HEK293T (cell line): ENCODE measurements around the gene ACTRT2.

Source experiments
- CTCF ChIA-PET: fragments of 350-600 bp; formaldehyde crosslinking; extraction: SDS; loops from one replicate; lab custom pipeline; 2021; ENCODE audit warnings: antibody characterized with exemption, inconsistent platforms; lab: Yijun Ruan, JAX
- POLR2A ChIA-PET: fragments of 350-600 bp; formaldehyde crosslinking; extraction: SDS; loops from one replicate; lab custom pipeline; 2020; ENCODE audit warnings: antibody characterized with exemption, inconsistent platforms; lab: Yijun Ruan, JAX
- DNase-seq: peaks from one replicate; pipeline ENCODE4 v3.0.0; 2012; ENCODE audit warnings: mixed read lengths; ENCODE audit errors: extremely low spot score
- ARNT ChIP-seq: fragments of 450-650 bp; IDR thresholded peaks from 2 replicates; pipeline ENCODE4 v1.6.1; 2017; ENCODE audit warnings: mild to moderate bottlenecking
- BHLHE40 ChIP-seq: fragments of 450-650 bp; IDR thresholded peaks from 2 replicates; pipeline ENCODE4 v1.6.1; 2016; ENCODE audit warnings: mild to moderate bottlenecking, moderate library complexity, borderline replicate concordance
- CTBP1 ChIP-seq: fragments of 450-650 bp; IDR thresholded peaks from 2 replicates; pipeline ENCODE4 v1.6.1; 2016; ENCODE audit warnings: borderline replicate concordance
- ELF4 ChIP-seq: fragments of 450-650 bp; IDR thresholded peaks from 2 replicates; pipeline ENCODE4 v1.6.1; 2017; ENCODE audit warnings: antibody characterized with exemption
- FOXA1 ChIP-seq: fragments of 450-650 bp; IDR thresholded peaks from 2 replicates; pipeline ENCODE4 v1.6.1; 2016; ENCODE audit warnings: mild to moderate bottlenecking
- FOXK2 ChIP-seq: fragments of 450-650 bp; IDR thresholded peaks from 2 replicates; pipeline ENCODE4 v1.6.1; 2016; ENCODE audit warnings: mild to moderate bottlenecking
- FOXM1 ChIP-seq: fragments of 450-650 bp; IDR thresholded peaks from 2 replicates; pipeline ENCODE4 v1.6.1; 2017; ENCODE audit warnings: mild to moderate bottlenecking, borderline replicate concordance
- HDGF ChIP-seq: fragments of 450-650 bp; IDR thresholded peaks from 2 replicates; pipeline ENCODE4 v1.6.1; 2017; ENCODE audit warnings: antibody characterized with exemption, borderline replicate concordance
- L3MBTL2 ChIP-seq: fragments of 450-650 bp; conservative IDR thresholded peaks from 2 replicates; pipeline ENCODE4 v1.6.1; 2016; ENCODE audit warnings: mild to moderate bottlenecking
- LEF1 ChIP-seq: fragments of 450-650 bp; IDR thresholded peaks from 2 replicates; pipeline ENCODE4 v1.6.1; 2017; ENCODE audit warnings: mild to moderate bottlenecking, borderline replicate concordance
- NFRKB ChIP-seq: fragments of 450-650 bp; IDR thresholded peaks from 2 replicates; pipeline ENCODE4 v1.6.1; 2016; ENCODE audit warnings: mild to moderate bottlenecking, moderate library complexity
- SP1 ChIP-seq: fragments of 450-650 bp; IDR thresholded peaks from 2 replicates; pipeline ENCODE4 v1.6.1; 2017
- SUZ12 ChIP-seq: fragments of 450-650 bp; IDR thresholded peaks from 2 replicates; pipeline ENCODE4 v1.6.1; 2016; ENCODE audit warnings: mild to moderate bottlenecking
- TARDBP ChIP-seq: fragments of 450-650 bp; IDR thresholded peaks from 2 replicates; pipeline ENCODE4 v1.6.1; 2016
- ZNF384 ChIP-seq: fragments of 450-650 bp; IDR thresholded peaks from 2 replicates; pipeline ENCODE4 v1.6.1; 2016
- TF ChIP-seq, protein P1 (sequence below): fragments of 450-650 bp; IDR thresholded peaks from 2 replicates; pipeline ENCODE4 v1.6.1; 2016

Gene ACTRT2

GRCh38 chr1:3021233-3021671 lies at the start of gene ACTRT2:
ACTRT2 (plus strand) TSS chr1:3021467; CDS start chr1:3021687, 220 bp downstream.
- ChIA-PET POLR2A (no interaction called here), CTCF (no interaction called here)
- TF ChIP-seq ZNF384 (no peak), HDGF (no peak), FOXA1 (no peak), BHLHE40 (no peak), L3MBTL2 (no peak), LEF1 (no peak), FOXM1 (no peak), SP1 (no peak), TARDBP (no peak), CTBP1 (no peak), FOXK2 (no peak), ARNT (no peak), NFRKB (no peak), SUZ12 (no peak)
- TF ChIP-seq, protein P1, sequence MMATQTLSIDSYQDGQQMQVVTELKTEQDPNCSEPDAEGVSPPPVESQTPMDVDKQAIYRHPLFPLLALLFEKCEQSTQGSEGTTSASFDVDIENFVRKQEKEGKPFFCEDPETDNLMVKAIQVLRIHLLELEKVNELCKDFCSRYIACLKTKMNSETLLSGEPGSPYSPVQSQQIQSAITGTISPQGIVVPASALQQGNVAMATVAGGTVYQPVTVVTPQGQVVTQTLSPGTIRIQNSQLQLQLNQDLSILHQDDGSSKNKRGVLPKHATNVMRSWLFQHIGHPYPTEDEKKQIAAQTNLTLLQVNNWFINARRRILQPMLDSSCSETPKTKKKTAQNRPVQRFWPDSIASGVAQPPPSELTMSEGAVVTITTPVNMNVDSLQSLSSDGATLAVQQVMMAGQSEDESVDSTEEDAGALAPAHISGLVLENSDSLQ = no peak
- no peak for DNase-seq

DNA sequence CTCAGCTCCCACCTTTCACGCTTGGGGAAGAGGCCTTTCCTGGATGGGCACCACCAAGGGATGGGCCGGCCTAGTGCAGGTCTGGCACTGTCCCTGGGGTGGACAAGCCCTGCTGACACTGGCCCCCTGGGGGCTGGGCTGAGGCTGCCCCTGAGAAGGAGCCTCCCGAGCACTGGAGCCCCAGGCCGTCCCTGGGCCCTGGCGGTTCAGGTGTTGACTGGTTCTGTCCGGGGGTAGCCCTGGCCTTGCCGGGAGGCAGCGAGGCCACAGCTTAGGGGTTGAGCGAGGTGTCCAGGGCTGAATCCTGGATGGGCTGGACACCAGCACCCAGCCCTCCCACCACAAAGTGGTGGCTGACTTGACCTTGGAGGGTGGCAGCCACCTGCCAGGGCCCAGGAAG lies 49.7 kb upstream of the ACTRT2 start:
- no peak for TF ChIP-seq FOXM1
- no peak for TF ChIP-seq LEF1
- TF ChIP-seq NFRKB = no peak
- no peak for TF ChIP-seq TARDBP
- no peak for TF ChIP-seq ARNT
- TF ChIP-seq SP1 = no peak
- TF ChIP-seq SUZ12 = no peak
- no peak for TF ChIP-seq HDGF
- TF ChIP-seq BHLHE40 = no peak
- POLR2A ChIA-PET = no interaction called here
- no peak for DNase-seq
- CTCF ChIA-PET = no interaction called here

- CTCF ChIA-PET = no interaction called here
- POLR2A ChIA-PET = no interaction called here
- TF ChIP-seq L3MBTL2 = no peak
- TF ChIP-seq SUZ12 = no peak
- TF ChIP-seq, protein P1 = no peak
- TF ChIP-seq LEF1 = no peak
- TF ChIP-seq NFRKB = no peak
- TF ChIP-seq SP1 = no peak
- TF ChIP-seq HDGF = no peak
- TF ChIP-seq ZNF384 = no peak
- TF ChIP-seq FOXA1 = no peak
- no peak for TF ChIP-seq ELF4
- TF ChIP-seq BHLHE40 = no peak
- no peak for TF ChIP-seq FOXM1
- TF ChIP-seq ARNT = no peak
- DNase-seq = no peak
These were observed 49.0 kb upstream of the ACTRT2 start for GRCh38 chr1:2972011-2972878.

DNA sequence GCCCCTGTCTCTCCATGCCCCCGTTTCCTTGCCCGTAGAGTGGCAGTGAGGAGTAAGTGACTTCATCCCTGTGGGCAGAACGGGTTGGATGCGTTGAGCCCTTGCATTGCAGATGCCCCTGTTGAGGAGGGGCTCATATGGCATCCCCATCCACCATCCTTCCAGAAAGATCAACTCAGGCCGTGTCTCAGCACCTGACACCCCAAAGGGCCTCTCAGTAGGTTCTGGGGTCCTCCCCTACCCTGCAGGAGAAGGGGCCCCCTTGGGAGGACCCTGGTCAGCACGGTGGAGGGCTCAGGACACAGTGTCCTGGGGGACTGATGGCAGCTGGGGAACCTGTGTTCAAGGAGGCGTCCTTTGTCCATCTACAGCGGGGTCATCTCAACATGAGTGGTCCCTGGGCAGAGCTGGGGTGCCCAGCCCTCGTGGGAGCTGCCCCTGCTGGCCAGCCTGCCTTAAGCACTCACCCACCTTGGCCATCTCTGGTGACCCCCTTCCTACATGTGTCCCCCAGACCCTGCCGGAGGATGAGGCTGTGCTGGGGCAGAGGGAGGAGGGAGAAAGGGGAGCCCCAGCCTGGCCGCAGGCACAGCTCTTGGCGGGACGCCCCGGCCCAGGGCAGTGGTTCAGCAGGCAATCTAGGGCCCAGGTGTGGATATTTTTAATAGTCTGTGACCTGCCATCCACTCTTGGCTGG lies 48.2 kb upstream of the ACTRT2 start:
- no peak for TF ChIP-seq ARNT
- TF ChIP-seq, protein P1 = no peak
- no peak for TF ChIP-seq LEF1
- TF ChIP-seq NFRKB = no peak
- TF ChIP-seq FOXK2 = no peak
- TF ChIP-seq FOXA1 = no peak
- no peak for DNase-seq
- CTCF ChIA-PET = no interaction called here
- POLR2A ChIA-PET = no interaction called here

DNA sequence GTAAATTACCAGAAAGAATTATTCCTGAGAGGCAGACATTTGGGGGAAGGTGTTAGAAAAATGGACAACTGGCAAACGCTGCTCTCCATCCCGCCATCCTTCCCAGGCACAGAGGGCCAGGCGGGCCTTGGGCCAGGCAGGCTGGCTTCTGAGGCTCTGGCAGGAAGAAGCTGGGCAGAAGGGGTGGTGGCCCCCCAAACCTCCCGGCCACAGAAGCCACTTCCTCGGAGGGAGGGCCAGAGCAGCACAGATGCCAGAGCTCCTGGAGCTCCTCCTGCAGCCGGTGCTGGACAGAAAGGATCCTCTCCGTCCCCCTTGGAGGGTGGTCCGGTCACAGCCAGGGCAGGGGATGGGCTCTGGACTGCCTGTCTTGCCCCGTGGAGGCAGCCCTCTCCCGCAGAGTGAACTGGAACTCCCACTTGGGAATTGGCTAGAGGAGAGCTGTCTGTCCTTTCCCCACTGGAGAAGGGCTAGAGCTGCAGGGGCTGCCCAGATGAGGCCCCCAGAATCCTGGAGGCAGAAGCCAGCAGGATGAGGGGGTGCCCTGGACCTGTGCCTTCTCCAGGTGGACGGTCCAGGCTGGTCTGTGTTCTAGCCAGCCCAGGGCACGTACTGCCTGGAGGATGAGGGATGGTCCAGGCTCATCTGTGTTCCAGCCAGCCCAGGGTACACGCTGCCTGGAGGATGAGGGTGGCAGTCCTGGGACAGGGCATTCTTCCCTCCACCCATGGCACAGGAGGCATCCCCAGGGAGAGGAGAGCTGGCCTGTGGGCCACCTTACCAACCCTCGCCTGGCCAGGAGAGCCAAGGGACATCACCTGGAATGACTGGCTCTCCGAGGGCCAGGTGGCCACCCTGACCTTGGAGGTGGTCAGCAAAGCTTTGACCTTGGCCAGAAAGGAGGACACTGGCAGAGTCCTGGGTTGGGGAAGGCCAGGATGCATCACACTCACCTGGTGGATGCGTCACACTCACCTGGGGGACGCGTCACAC lies 47.4 kb upstream of the ACTRT2 start:
- TF ChIP-seq FOXA1 (no peak), ZNF384 (no peak), BHLHE40 (no peak), ARNT (no peak), ELF4 (no peak), CTBP1 (no peak), NFRKB (no peak), LEF1 (no peak), SUZ12 (no peak), HDGF (no peak), FOXM1 (no peak), TARDBP (no peak), SP1 (no peak), FOXK2 (no peak), L3MBTL2 (no peak)
- TF ChIP-seq, protein P1 = no peak
- POLR2A ChIA-PET = no interaction called here
- no peak for DNase-seq
- CTCF ChIA-PET = no interaction called here
